Memory B cell (primary cell): ENCODE data around the gene ZNF70.

Experiments used
- ATAC-seq: fragments of 150-1000 bp; cut with Tn5 transposase; 2 replicates; pipeline ENCODE4 v1.10.0; 2021; ENCODE audit warnings: low read depth, mild to moderate bottlenecking, moderate library complexity
- DNase-seq, 2 donors: peaks; one replicate each; pipeline ENCODE4 v3.0.0; 2022; ENCODE audit warnings: low spot score in 2 of 2
- H3K27ac Mint-ChIP-seq: one replicate; pipeline ENCODE4 v1.8.0; 2022; ENCODE audit warnings: mild to moderate bottlenecking, moderate library complexity, mixed read lengths
- H3K27me3 Mint-ChIP-seq: one replicate; pipeline ENCODE4 v1.8.0; 2022; ENCODE audit warnings: mixed read lengths
- H3K36me3 Mint-ChIP-seq: one replicate; pipeline ENCODE4 v1.8.0; 2022; ENCODE audit warnings: mild to moderate bottlenecking, mixed read lengths
- H3K4me1 Mint-ChIP-seq: one replicate; pipeline ENCODE4 v1.8.0; 2022; ENCODE audit warnings: mixed read lengths
- H3K4me3 Mint-ChIP-seq: one replicate; pipeline ENCODE4 v1.8.0; 2022; ENCODE audit warnings: mild to moderate bottlenecking, moderate library complexity, mixed read lengths
- H3K9me3 Mint-ChIP-seq: one replicate; pipeline ENCODE4 v1.8.0; 2022; ENCODE audit warnings: mixed read lengths

The ZNF70 gene

GRCh38 chr22:23773483-23774113 is 22.7 kb upstream of the ZNF70 start:
- DNase-seq, result no peak
- no peak for ATAC-seq
- Mint-ChIP-seq H3K9me3 (no peaks in the 10 kb centered on the region), H3K27me3 (no peaks in the 10 kb centered on the region), H3K36me3 (no peaks in the 10 kb centered on the region), H3K4me3 (peak overlapping the region; percentile 67), H3K4me1 (peaks cover 26% of the 10 kb centered on the region), H3K27ac (no peak overlapping the region)

- Mint-ChIP-seq H3K4me1 (peaks cover 29% of the 10 kb centered on the region), H3K9me3 (no peaks in the 10 kb centered on the region), H3K27ac (no peak within 1 kb of the TSS), H3K4me3 (peak within 1 kb of the TSS; percentile 79), H3K36me3 (no peaks in the 10 kb centered on the region), H3K27me3 (no peaks in the 10 kb centered on the region)
- peak in 1 of 2 donors; percentile 30 for DNase-seq
- ATAC-seq, result peak; percentile 44
Measured at GRCh38 chr22:23772649-23773473, 21.9 kb upstream of the ZNF70 start, which contains the start of gene MMP11. Gene MMP11, plus strand, starts transcription at chr22:23772849. Its CDS starts 22 bp downstream, at chr22:23772871.

- no peak overlapping the region for H3K27ac Mint-ChIP-seq
- H3K9me3 Mint-ChIP-seq, result no peaks in the 10 kb centered on the region
- H3K27me3 Mint-ChIP-seq, result no peaks in the 10 kb centered on the region
- no peak for ATAC-seq
- H3K4me1 Mint-ChIP-seq, result peaks cover 29% of the 10 kb centered on the region
- DNase-seq, result no peak
- peak overlapping the region; percentile 79 for H3K4me3 Mint-ChIP-seq
- H3K36me3 Mint-ChIP-seq, result no peaks in the 10 kb centered on the region
Measured at GRCh38 chr22:23772315-23772648, 21.4 kb upstream of the ZNF70 start.

- Mint-ChIP-seq H3K27ac (no peak overlapping the region), H3K9me3 (no peaks in the 10 kb centered on the region), H3K27me3 (no peaks in the 10 kb centered on the region), H3K4me1 (peaks cover 37% of the 10 kb centered on the region), H3K4me3 (peak overlapping the region; percentile 38), H3K36me3 (no peaks in the 10 kb centered on the region)
- ATAC-seq, result no peak
- no peak for DNase-seq
Measured at GRCh38 chr22:23769321-23769965, 18.5 kb upstream of the ZNF70 start.

- no peaks in the 10 kb centered on the region for H3K36me3 Mint-ChIP-seq
- no peaks in the 10 kb centered on the region for H3K9me3 Mint-ChIP-seq
- ATAC-seq (peak; percentile 71), DNase-seq (peak; percentile 72 to 84)
- H3K4me1 Mint-ChIP-seq, result peaks cover 43% of the 10 kb centered on the region
- peak within 1 kb of the TSS; percentile 88 for H3K4me3 Mint-ChIP-seq
- peak within 1 kb of the TSS; percentile 75 for H3K27ac Mint-ChIP-seq
- no peaks in the 10 kb centered on the region for H3K27me3 Mint-ChIP-seq
Measured at GRCh38 chr22:23767673-23768548, 17.0 kb upstream of the ZNF70 start, which contains the start of gene CHCHD10. Gene CHCHD10, minus strand, starts transcription at chr22:23767972. Its CDS starts 98 bp downstream, at chr22:23767874.

- no peaks in the 10 kb centered on the region for H3K36me3 Mint-ChIP-seq
- ATAC-seq (no peak), DNase-seq (no peak)
- H3K4me1 Mint-ChIP-seq, result peaks cover 47% of the 10 kb centered on the region
- H3K4me3 Mint-ChIP-seq, result peak overlapping the region; percentile 88
- no peaks in the 10 kb centered on the region for H3K27me3 Mint-ChIP-seq
- no peak overlapping the region for H3K27ac Mint-ChIP-seq
- H3K9me3 Mint-ChIP-seq, result no peaks in the 10 kb centered on the region
Measured at GRCh38 chr22:23767303-23767672, 16.4 kb upstream of the ZNF70 start.

GRCh38 chr22:23764899-23765881 is 14.3 kb upstream of the ZNF70 start:
- ATAC-seq (no peak), DNase-seq (no peak)
- no peaks in the 10 kb centered on the region for H3K9me3 Mint-ChIP-seq
- no peak overlapping the region for H3K27ac Mint-ChIP-seq
- peak overlapping the region; percentile 62 for H3K4me3 Mint-ChIP-seq
- peaks cover 45% of the 10 kb centered on the region for H3K4me1 Mint-ChIP-seq
- no peaks in the 10 kb centered on the region for H3K27me3 Mint-ChIP-seq
- peaks cover 5% of the 10 kb centered on the region for H3K36me3 Mint-ChIP-seq

GRCh38 chr22:23763954-23764353 is 13.0 kb upstream of the ZNF70 start:
- no peaks in the 10 kb centered on the region for H3K27me3 Mint-ChIP-seq
- DNase-seq (no peak), ATAC-seq (no peak)
- peak overlapping the region; percentile 61 for H3K4me3 Mint-ChIP-seq
- H3K9me3 Mint-ChIP-seq, result no peaks in the 10 kb centered on the region
- H3K4me1 Mint-ChIP-seq, result peaks cover 41% of the 10 kb centered on the region
- peak overlapping the region; percentile 41 for H3K27ac Mint-ChIP-seq
- peaks cover 6% of the 10 kb centered on the region for H3K36me3 Mint-ChIP-seq

GRCh38 chr22:23763579-23763945 is 12.7 kb upstream of the ZNF70 start:
- no peak for DNase-seq
- Mint-ChIP-seq H3K4me3 (peak overlapping the region; percentile 61), H3K4me1 (peaks cover 41% of the 10 kb centered on the region), H3K36me3 (peaks cover 6% of the 10 kb centered on the region), H3K27ac (peak overlapping the region; percentile 41), H3K9me3 (no peaks in the 10 kb centered on the region), H3K27me3 (no peaks in the 10 kb centered on the region)
- peak; percentile 11 for ATAC-seq

GRCh38 chr22:23762842-23763578 is 12.1 kb upstream of the ZNF70 start, which contains the start of gene C22orf15:
Gene C22orf15, plus strand, starts transcription at chr22:23762990. Its CDS starts 317 bp downstream, at chr22:23763307.
- peak within 1 kb of the TSS; percentile 41 for H3K27ac Mint-ChIP-seq
- no peak for ATAC-seq

GRCh38 chr22:23760056-23760455 is 9.1 kb upstream of the ZNF70 start:
- Mint-ChIP-seq H3K27me3 (no peaks in the 10 kb centered on the region), H3K36me3 (peaks cover 6% of the 10 kb centered on the region), H3K9me3 (no peaks in the 10 kb centered on the region), H3K4me1 (peaks cover 42% of the 10 kb centered on the region), H3K27ac (peak overlapping the region; percentile 64), H3K4me3 (no peak overlapping the region)
- ATAC-seq (no peak), DNase-seq (no peak)

More at GRCh38 chr22:23762842-23763578, 12.1 kb upstream of the ZNF70 start, which contains the start of gene C22orf15:
- H3K9me3 Mint-ChIP-seq, result no peaks in the 10 kb centered on the region
- peaks cover 39% of the 10 kb centered on the region for H3K4me1 Mint-ChIP-seq
- peaks cover 6% of the 10 kb centered on the region for H3K36me3 Mint-ChIP-seq
- no peak for DNase-seq
- H3K4me3 Mint-ChIP-seq, result peak within 1 kb of the TSS; percentile 61
- H3K27me3 Mint-ChIP-seq, result no peaks in the 10 kb centered on the region

GRCh38 chr22:23759566-23759965 is 8.7 kb upstream of the ZNF70 start:
- Mint-ChIP-seq H3K4me1 (peaks cover 41% of the 10 kb centered on the region), H3K4me3 (no peak overlapping the region), H3K9me3 (no peaks in the 10 kb centered on the region), H3K36me3 (peaks cover 6% of the 10 kb centered on the region), H3K27me3 (no peaks in the 10 kb centered on the region), H3K27ac (no peak overlapping the region)
- no peak for DNase-seq
- ATAC-seq, result no peak
